ENCODE results near the gene KCNMB2. TPM values are rescaled to one million over a fixed set of nuclear protein-coding genes. Genes with fewer than 3 reads are reported as not detected.

KCNMB2 gene
- polyA plus RNA-seq, 1 donor (not counting 4 experiments of a cell fraction or from before 2014, with no cell fraction given) = not detected

DNA sequence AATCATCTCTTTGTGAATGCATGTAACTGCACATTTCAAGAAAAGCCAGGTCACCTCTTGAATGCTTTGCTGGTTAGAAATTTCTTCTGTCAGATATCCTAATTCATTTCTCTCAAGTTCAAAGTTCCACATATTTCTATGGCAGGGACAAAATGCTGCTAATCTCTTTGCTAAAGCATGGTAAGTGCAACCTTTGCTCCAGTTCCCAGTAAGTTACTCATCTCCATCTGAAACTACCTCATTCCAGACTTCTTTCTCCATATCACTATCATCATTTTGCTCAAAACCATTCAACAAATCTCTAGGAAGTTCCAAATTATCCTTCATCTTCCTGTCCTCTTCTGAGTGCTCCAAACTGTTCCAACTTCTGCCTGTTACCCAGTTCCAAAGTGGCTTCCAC is 304.8 kb downstream of the KCNMB2 start:
- Histone ChIP-seq H3K27me3 (ENCODE audit: control insufficient read depth, extremely low read depth, insufficient read depth, low read length) (no peaks in the 10 kb centered on the region), H4K20me1 (ENCODE audit: control insufficient read depth, extremely low read depth, insufficient read depth, low read length) (no peaks in the 10 kb centered on the region), H3K27ac (ENCODE audit: control insufficient read depth, insufficient read depth, low read length) (no peak overlapping the region), H3K9ac (ENCODE audit: control insufficient read depth, extremely low read depth, insufficient read depth, low read length) (no peak overlapping the region), H3K4me1 (ENCODE audit: control insufficient read depth, extremely low read depth, insufficient read depth, low read length) (no peaks in the 10 kb centered on the region), H3K36me3 (ENCODE audit: control insufficient read depth in 2 of 2, extremely low read depth in 1 of 2, insufficient read depth in 2 of 2, low read length in 2 of 2) (no peaks in the 10 kb centered on the region), H3K4me2 (ENCODE audit: control insufficient read depth, extremely low read depth, insufficient read depth, low read depth, low read length) (no peak overlapping the region), H3K9me3 (ENCODE audit: control insufficient read depth, low read depth, low read length) (no peaks in the 10 kb centered on the region), H3K79me2 (ENCODE audit: control insufficient read depth, insufficient read depth, low read length) (no peaks in the 10 kb centered on the region), H2AFZ (ENCODE audit: control insufficient read depth, low read length) (no peak overlapping the region), H3K9me1 (ENCODE audit: control insufficient read depth, extremely low read depth, insufficient read depth, low read length) (no peaks in the 10 kb centered on the region), H3K4me3 (ENCODE audit: control insufficient read depth in 2 of 3, extremely low read depth in 1 of 3, insufficient read depth in 2 of 3, low read depth in 1 of 3, low read length in 3 of 3) (no peak overlapping the region)
- FAIRE-seq (no peak), DNase-seq (ENCODE audit: low read depth, low spot score) (no peak)
- no peak for TF ChIP-seq EZH2 (IDR thresholded peaks at IDR 0.05; ENCODE audit: low read length)
- TF ChIP-seq, protein P1, sequence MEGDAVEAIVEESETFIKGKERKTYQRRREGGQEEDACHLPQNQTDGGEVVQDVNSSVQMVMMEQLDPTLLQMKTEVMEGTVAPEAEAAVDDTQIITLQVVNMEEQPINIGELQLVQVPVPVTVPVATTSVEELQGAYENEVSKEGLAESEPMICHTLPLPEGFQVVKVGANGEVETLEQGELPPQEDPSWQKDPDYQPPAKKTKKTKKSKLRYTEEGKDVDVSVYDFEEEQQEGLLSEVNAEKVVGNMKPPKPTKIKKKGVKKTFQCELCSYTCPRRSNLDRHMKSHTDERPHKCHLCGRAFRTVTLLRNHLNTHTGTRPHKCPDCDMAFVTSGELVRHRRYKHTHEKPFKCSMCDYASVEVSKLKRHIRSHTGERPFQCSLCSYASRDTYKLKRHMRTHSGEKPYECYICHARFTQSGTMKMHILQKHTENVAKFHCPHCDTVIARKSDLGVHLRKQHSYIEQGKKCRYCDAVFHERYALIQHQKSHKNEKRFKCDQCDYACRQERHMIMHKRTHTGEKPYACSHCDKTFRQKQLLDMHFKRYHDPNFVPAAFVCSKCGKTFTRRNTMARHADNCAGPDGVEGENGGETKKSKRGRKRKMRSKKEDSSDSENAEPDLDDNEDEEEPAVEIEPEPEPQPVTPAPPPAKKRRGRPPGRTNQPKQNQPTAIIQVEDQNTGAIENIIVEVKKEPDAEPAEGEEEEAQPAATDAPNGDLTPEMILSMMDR (optimal IDR thresholded peaks at IDR 0.05 in 1 of 3, IDR thresholded peaks at IDR 0.05 in 1 of 3, conservative IDR thresholded peaks at IDR 0.05 in 1 of 3; ENCODE audit: extremely low read depth in 1 of 3, insufficient read depth in 2 of 3, low read length in 3 of 3) = no peak
- dilution Hi-C loops (cut with MboI; ENCODE audit: extremely low pct_ligation_motif_present, low sequenced_read_pairs) = no loop called here

DNA sequence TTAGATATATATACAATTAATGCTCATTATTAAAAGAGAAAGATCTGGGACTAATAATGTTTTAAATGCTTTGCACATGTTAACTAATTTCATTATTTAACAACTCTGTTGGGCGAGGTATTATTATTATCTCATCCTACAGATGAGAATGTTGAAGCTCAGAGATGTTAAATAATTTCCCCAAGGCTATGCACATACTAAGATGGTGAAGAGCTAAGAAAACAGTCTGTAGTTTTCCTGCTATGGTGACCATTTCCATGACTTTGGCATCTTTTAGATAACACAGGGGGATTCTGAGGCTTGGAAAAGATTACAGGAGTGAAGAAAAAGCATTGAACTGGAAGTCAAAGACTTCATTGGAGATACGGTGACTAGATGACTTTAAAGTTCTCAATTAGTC is 308.7 kb downstream of the KCNMB2 start:
- Histone ChIP-seq H3K27ac (ENCODE audit: control insufficient read depth, insufficient read depth, low read length) (no peak overlapping the region), H3K4me3 (ENCODE audit: control insufficient read depth in 2 of 3, extremely low read depth in 1 of 3, insufficient read depth in 2 of 3, low read depth in 1 of 3, low read length in 3 of 3) (no peak overlapping the region), H3K27me3 (ENCODE audit: control insufficient read depth, extremely low read depth, insufficient read depth, low read length) (no peaks in the 10 kb centered on the region), H2AFZ (ENCODE audit: control insufficient read depth, low read length) (no peak overlapping the region), H3K36me3 (ENCODE audit: control insufficient read depth in 2 of 2, extremely low read depth in 1 of 2, insufficient read depth in 2 of 2, low read length in 2 of 2) (no peaks in the 10 kb centered on the region), H3K9me1 (ENCODE audit: control insufficient read depth, extremely low read depth, insufficient read depth, low read length) (no peaks in the 10 kb centered on the region), H4K20me1 (ENCODE audit: control insufficient read depth, extremely low read depth, insufficient read depth, low read length) (no peaks in the 10 kb centered on the region), H3K9ac (ENCODE audit: control insufficient read depth, extremely low read depth, insufficient read depth, low read length) (no peak overlapping the region), H3K79me2 (ENCODE audit: control insufficient read depth, insufficient read depth, low read length) (no peaks in the 10 kb centered on the region), H3K4me1 (ENCODE audit: control insufficient read depth, extremely low read depth, insufficient read depth, low read length) (no peaks in the 10 kb centered on the region), H3K4me2 (ENCODE audit: control insufficient read depth, extremely low read depth, insufficient read depth, low read depth, low read length) (no peak overlapping the region), H3K9me3 (ENCODE audit: control insufficient read depth, low read depth, low read length) (no peaks in the 10 kb centered on the region)
- DNase-seq (ENCODE audit: low read depth, low spot score) (no peak), FAIRE-seq (no peak)
- dilution Hi-C loops (cut with MboI; ENCODE audit: extremely low pct_ligation_motif_present, low sequenced_read_pairs) = no loop called here
- TF ChIP-seq EZH2 (IDR thresholded peaks at IDR 0.05; ENCODE audit: low read length) = no peak
- TF ChIP-seq, protein P1 (optimal IDR thresholded peaks at IDR 0.05 in 1 of 3, IDR thresholded peaks at IDR 0.05 in 1 of 3, conservative IDR thresholded peaks at IDR 0.05 in 1 of 3; ENCODE audit: extremely low read depth in 1 of 3, insufficient read depth in 2 of 3, low read length in 3 of 3) = no peak

Measured in keratinocyte (primary cell).